NOMO-1 treated with DMSO at 0.1 percent for 48 hours (cell line): ENCODE measurements around the gene CECR2.

Source experiments
- DNase-seq: peaks from one replicate; lab custom pipeline; 2025; ENCODE audit not compliant: unreplicated experiment; lab: John Stamatoyannopoulos, UW

The CECR2 gene

DNA sequence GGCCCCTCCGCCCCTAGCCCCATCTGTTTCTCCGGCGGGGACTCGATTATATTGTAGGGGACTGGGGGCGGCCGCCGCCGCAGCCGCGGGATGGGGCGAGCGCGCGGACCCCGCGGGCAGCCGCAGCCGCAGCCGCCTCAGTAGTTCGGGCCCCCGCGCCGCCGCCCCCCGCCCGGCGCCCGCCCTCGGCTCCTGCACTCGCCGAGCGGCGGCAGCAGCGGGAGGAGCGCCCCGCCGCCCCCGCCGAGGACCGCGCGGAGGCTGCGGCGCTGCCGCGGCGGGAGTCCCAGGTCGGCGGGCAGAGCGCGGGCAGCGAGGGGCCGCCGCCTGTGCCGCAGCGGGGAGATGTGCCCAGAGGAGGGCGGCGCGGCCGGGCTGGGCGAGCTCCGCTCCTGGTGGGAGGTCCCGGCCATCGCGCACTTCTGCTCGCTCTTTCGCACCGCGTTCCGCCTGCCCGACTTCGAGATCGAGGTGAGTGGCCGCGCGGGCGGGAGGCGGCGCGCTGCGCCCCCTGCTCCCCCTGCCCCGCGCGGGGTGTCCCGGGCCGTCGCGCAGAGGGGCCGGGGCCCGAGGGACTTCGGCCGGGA lies at the start of gene CECR2:
TSS of gene CECR2 (plus strand) at position 22 of the 587 bp plus-strand sequence. CDS start at position 346, 324 bp downstream.
- no peak for DNase-seq

DNA sequence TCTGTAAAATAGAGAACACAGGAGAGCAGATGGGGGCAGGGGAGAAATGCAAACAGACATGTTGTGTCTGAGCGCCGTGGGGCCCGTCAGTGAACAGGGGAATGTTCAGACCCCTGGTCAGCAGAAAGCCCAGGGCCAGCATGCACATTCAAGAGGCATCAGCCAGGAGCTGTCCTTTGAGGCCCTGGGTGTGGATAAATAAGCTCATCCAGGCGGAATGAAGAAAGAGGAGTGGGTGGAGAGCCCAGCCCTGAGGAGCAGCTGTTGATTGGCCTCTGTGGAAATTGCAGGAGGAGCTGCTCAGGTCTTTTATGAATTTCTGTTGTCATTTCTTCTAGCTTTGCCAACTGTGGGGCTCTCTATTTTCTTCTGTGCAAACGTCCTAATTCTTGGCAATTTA lies 49.7 kb upstream of the CECR2 start:
- DNase-seq = no peak

DNA sequence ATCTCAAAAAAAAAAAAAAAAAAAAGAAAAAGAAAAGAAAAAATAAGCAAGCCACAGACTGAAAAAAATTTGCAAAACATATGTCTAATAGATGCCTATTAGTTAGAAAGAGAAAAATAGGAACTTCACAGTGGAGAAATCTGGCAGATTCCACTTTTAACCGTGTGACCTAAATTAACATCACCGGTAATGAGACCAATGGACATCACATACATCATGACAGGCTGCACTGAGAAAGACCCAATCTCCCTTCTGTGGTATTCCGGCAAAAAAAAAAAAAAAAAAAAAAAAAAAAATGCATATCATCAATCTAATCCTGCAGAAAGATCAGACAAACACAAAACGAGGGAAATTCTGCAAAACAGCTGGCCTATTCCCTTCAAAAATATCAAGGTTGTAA lies 46.7 kb upstream of the CECR2 start:
- DNase-seq = no peak

DNA sequence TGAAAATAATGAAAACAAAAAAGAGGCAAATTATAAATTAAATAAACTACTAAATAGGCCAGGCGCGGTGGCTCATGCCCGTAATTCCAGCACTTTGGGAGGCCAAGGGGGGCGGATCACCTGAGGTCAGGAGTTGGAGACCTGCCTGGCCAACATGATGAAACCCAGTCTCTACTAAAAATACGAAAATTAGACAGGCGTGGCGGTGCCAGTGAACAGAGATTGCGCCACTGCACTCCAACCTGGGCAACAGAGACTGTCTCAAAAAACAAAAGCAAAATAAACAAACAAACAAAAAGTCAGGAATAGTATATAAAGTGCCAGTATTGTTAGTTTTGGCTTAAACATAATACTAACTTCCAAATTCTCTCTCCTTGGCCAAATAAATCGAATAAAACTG lies 37.6 kb upstream of the CECR2 start:
- DNase-seq = no peak

DNA sequence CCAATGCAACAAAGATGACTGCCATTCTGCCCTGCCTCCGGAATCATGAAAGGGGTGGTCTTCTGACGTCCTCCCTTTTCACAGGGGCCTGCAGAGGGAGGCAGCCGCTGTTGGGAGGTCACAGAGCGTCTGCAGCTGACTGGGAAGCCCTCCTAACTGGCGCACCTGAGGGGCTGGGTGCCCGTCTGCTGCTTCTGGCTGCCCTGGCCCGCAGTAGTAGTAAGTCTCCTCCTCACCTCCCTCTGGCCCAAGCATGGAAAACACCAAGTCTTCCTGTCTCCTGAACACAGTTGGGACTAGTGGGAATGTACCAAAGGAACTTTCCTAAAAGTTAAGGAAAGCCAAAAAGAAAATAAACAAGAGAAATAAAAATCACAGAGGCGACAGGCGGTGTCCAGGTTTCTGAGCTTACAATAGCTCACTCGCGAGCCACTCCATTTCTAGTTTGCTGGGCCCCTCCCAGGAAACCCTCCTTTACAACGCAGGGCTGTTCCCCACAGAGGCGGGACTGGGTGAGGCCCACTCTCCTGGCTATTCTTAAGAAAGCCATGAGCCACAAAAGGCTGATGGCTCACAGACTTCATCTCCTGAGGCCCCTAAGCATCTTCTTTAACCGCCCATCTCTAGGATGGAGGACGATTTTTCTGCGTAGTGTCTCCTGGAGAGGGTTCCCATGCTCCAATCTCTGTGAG lies 37.0 kb upstream of the CECR2 start:
- DNase-seq = no peak

DNA sequence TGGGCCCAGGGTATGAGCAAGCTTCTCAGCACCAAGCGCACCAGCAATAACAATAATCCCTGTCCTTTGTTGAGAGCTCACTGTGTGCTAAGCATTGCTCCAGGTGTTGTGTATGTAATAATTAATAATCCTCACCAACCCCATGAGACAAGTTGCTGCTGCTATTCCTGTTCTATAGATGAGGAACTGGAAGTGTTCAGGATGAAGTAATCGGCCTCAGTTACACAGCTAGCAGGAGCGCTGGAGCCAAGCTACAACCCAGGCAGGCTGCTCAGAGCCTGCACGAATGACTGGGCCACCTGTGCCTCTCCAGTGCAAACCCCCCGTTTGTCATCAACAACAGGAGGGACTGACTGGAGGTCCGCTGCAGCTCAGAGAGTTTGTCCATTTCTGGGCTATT lies 35.2 kb upstream of the CECR2 start:
- DNase-seq = peak; percentile 37

DNA sequence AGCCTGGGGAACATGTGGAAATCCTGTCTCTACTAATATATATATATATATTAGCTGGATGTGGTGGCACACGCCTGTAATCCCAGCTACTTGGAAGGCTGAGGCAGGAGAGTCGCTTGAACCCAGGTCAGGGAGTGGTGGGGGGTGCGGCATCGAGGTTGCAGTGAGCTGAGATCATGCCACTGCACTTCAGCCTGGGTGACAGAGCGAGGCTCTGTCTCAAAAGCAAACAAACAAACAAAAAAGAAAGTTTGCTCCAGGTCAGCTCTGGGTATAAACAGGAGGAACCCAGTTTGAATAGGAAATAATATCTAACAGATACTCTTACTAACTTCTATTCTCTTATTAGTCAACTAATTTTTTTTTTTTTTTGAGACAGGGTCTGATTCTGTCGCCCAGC lies 34.3 kb upstream of the CECR2 start:
- no peak for DNase-seq

DNA sequence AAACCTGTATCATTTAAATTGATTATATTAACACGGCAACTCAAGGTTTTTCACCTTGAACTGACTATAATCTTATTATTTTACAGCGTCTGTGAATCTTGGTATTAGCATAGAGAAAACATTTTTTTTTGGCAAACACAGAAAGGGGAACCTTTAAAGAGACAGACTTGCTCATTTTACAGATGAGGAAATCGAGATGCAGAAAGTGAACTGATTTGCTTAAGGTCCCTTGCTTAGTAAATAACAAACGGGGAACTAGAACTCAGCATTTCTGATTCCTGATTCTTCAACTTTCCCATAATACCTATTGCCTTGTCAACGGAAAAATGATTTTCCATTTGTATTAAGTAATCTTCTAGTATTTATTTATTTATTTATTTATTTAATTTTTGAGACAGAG lies 33.2 kb upstream of the CECR2 start:
- peak; percentile 52 for DNase-seq

DNA sequence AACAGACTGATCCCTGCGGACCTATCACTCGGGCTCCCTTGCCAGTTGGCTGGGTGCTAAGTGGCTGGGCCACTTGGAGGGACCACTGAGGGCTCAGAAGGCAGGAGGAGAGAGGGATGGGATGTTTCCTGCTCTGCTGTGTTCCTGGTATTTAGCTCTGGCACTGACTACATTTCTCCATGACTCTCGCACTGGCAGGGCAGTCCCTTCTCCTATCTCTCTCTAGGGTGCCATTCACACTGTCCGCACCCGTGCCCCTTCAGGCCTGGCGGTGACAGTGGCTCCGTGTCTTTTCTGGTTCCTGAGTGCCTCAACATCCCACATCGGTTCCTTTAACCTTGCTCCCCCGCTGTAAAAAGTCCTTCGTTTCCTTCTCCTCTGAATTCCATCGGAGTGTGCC lies 31.6 kb upstream of the CECR2 start:
- no peak for DNase-seq

DNA sequence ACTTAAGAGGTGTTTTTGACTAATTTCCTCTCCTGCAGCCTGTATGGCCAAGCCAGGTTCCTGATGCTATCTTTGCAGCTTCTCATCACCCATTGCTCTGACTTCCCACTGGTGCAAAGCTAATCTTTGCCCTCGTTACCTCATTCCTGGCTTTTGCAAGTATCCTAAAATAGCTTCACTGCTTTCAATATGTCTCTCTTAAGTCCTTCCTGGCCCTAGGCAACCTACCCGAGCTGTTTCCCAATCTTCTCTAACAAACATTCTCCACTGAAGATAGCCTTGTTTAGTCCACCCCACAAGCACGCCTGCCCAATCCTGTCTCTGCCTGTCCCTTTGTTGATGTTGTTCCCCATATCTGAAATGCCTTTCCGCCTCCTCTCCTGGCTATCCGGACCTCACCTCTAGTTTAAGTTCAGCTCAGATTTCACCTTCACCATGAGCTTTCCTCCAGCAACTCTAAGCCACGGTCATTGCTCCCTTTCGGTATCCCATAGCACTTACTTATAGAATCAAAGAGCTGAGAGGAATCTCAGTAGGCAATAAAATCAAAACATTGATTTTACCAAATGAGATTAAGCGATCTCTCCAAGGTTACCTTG lies 30.1 kb upstream of the CECR2 start:
- peak; percentile 81 for DNase-seq

DNA sequence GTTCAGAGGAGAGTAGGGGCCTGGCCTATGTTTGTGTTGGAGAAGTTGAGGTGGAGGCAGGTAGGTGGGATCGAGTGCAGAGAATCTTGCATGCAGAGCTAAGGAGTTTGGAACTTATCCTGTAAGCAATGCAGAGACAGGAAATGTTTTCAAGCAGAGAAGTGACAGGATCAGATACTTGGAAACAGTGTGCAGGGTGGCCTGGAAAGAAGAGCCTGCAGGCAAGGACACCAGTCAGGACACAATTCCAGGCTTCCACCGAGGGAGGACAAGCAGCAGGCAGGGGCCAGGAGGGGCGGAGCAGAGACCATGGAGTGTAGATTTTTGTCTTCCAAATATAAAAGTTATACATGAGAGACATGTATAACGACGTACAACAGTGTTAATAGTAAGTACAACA lies 26.9 kb upstream of the CECR2 start:
- DNase-seq = no peak

DNA sequence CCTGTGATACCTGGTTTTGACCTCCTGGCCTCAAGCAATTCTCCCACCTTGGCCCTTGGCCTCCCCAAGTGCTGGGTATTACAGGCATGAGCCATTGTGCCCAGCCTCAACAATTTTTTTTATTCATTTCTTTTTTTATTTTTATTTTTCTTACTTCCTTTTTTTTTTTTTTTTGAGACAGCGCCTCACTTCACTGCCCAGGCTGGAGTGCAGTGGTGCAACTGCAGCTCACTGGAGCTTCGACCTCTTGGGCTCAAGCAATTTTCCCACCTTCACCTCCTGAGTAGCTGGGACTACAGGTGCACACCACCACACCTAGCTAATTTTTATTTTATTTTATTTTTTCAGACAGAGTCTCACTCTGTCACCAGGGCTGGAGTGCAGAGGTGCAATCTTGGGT lies 25.5 kb upstream of the CECR2 start:
- peak; percentile 20 for DNase-seq

DNA sequence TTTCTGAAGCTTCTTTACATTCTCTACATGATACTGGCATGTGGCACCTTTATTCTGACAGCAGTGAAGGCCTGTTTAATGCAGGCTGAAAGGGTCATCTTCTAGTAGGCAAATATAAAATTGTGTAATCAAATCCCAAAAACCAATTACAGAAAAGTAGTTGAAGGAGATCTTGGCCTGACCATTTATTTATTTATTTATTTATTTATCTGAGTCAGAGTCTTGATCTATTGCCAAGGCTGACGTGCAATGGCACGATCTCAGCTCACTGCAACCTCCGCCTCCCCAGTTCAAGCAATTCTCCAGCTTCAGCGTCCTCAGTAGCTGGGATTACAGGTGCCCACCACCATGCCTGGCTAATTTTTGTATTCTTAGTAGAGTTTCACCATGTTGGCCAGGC lies 22.7 kb upstream of the CECR2 start:
- DNase-seq = no peak

DNA sequence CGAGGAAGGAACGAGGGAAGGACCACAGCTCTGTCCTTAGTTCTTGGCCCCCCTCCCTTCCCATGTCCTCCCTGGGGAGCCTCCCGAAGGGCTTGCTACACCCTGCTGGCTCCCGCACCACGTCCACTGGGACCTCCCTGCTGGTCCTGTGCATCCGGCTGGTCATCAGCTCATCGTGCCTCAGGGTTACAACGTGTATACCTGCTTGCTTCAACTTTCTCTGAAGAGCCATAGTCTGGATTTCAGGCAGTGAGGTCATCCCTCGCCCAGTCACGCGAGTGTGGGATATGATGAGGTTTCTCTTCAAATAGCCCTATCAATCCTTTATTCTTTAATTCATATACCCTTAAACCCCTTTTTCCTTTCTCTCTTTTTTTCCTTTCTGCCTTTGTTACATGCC lies 21.5 kb upstream of the CECR2 start:
- no peak for DNase-seq

DNA sequence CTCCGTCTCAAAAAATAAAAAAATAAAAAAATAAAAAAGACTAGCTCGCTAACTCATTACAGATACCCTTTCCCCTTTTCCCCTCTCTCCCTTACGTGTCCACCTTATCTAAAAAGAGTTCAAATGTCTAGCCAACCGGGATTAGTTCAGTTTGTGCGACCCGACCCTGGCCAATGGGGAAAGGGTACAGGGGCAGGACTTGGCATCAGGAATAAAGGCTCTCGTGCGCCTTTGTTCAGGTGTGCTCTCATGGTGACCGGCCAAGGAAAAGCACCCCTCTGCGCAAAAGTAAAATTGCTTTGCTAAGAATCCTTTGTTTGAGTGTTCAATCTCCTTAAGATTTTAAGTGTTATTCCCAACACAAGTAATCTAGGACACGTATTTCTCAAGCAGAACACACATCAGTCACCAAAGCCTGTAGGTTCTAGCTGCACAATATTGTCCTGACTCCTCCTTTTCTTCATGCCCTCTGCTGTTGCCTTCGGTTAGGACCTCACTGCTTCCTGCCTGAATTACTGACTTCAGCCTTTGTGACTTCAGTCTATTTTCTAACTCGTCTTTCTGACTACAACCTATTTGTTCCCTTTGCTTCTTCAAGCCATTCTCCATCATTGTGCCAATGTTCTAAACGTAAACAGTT lies 20.7 kb upstream of the CECR2 start:
- DNase-seq = no peak

DNA sequence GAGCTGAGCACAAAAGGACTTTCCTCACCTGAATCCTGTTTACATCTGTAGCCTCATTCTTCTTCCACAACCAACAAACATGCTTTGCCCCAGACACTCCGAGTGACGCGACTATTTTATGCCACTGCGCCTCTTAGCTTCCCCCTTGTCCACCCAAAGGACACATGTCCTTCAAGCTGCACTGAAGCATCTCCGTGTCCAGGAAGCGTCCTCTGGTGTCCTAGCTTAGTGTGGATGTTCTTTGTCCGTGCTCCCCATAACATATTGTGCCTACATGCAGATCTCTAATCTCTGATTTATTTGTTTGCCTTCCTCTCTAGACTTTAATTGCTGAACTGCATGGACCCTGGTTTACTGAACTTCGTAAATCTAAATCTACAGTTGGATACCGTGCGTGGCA lies 20.1 kb upstream of the CECR2 start:
- DNase-seq = no peak

DNA sequence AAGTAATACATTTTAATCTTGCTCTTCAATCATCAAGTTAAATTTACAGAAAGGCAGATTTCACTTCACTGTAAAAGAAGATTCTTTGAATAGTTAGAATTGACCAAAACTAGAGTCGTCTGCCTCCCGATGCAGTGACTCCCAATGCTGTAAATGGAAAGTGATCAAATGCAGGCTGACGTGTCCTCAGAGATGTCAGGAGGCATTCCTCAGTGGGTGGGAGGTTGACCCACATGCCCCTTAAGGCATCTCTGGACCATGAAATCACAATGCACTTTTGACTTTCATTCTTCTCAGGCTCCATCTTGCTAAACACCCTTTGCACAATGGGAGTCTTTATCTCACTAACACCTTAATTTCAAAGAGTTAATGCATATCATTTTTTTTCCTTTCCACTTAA lies 19.0 kb upstream of the CECR2 start:
- no peak for DNase-seq

DNA sequence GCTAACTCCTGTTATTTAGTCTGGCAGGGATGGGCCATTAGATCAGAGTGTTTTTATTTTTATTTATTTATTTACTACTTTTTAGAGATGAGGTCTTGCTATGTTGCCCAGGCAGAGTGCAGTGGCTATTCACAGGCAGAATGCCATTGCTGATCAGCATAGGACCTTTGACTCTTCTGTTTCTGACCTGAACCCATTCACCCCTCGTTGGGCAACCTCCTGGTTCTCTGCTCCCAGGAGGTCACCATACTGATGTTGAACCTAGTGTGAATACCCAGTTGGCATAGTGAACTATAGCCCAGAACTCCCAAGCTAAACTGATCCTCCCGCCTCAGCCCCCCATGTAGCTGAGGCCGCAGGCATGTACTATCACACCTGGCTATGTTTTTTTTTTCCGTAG lies 16.5 kb upstream of the CECR2 start:
- no peak for DNase-seq

DNA sequence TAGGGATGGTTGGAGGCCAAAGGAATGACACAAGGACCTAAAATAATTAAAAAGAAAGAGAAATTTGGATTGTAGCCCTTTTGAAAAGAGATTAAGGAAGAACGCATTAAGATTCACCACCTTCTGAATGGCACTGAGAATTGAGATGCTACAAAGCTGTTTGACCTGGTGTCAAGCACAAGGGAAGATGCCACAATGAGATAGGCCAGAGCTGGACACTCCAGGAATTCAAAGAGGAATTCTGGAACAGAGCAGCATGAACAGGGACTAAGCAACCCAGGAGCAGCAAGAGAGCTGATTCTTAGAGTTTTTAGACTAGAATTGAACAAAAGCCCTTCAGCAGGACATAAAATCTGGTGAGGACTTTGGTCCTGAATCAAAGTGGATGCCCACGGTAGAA lies 11.6 kb upstream of the CECR2 start:
- no peak for DNase-seq

DNA sequence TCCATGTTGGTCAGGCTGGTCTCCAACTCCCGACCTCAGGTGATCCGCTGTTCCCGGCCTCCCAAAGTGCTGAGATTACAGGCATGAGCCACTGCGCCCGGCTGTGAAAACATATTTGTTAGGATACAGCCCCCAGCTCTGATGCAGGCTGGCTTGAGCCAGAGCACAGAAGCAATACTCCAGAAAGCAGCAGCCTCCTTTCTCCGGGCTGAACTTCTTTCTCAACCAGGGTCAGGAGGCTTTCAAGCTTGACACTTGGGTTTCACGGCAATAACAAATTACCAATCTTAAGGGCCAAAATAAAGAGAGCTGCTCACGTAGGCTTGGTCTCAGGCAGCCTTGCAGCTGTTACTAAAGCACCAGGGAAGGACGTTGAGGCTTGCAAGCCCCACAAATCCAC lies 10.8 kb upstream of the CECR2 start:
- DNase-seq = no peak

DNA sequence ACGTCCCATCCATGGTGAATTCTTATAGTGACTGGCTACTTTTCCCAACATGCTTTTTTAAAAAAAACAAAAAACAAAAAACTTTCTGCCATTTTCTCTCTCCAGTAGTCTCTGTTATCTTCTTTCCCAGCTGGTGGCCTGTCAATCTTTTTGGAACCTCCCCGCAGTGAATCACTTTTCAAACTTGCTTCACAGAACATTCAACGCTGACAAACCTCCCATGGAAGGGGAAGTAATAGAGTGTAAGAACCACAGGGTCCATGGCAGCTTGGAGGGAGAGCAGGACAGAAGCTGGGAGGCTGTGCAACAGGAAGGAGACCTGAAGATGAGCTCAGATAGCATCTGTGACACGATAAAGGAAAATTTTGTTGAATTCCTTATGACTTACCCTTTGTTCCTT lies 9.8 kb upstream of the CECR2 start:
- DNase-seq = peak; percentile 45

DNA sequence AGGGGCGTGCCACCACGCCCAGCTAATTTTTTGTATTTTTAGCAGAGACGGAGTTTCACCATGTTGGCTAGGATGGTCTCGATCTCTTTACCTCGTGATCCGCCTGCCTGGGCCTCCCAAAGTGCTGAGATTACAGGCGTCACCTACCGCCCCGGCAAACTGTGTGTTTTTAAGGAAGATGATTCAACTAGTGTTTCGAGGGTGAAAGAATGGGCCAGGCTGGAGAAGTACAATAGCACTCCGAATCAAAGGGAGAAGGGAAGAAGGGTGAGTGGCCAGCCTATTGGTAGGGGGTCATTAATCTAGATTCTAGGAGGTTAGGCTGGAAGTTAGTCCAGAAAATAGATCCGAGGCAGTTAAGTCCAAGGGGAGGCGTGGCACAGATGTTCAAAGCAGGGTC lies 2.9 kb upstream of the CECR2 start:
- no peak for DNase-seq
